ENCODE data around the gene KLRF2.

- no peak for TF ChIP-seq EZH2 (IDR thresholded peaks at IDR 0.05)
- TF ChIP-seq CTCF (IDR thresholded peaks at IDR 0.05), result no peak
Measured at GRCh38 chr12:9856894-9857293, 24.4 kb upstream of the KLRF2 start.
